GM12873 (cell line): ENCODE measurements around the gene ASPA.

ENCODE experiments used
- CTCF ChIP-seq: IDR thresholded peaks from 2 replicates; pipeline ENCODE4 v1.5.1; 2012; ENCODE audit warnings: low read depth, mild to moderate bottlenecking, moderate library complexity, low read length, control low read depth; ENCODE audit not compliant: insufficient read depth; ENCODE audit errors: missing control alignments

ASPA gene

DNA sequence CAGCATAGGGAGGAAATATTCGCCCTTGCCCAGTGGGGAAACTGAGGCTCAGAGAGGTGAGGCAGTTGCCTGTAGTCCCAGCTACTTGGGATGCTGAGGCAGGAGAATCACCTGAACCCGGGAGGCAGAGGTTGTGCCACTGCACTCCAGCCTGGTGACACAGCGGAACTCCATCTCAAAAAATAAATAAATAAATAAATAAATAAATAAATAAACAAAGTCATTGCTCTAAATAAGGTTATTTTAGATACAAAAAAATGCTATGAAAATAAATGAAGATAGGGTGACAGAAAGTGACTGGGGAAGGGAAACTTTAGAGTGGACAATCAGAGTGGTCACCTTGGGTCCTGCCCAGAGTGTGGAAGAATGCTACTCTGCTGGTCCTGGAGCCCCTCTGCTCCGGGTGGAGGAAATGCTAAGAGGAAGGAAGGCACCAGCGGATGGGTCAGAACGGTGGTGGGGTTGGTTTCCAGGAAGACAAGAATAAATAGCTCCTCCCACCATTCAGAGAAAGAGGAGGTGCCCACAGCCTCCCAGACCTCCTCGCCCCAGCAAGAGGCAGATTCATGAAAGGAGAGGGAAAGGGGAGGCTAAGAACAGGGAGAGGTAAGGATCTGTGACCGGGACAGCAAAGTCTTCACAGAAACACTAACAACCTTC, 64.2 kb downstream of the ASPA start:
- TF ChIP-seq CTCF, result no peak

- no peak for TF ChIP-seq CTCF
Observed at GRCh38 chr17:3542410-3543088, 66.8 kb downstream of the ASPA start.

GRCh38 chr17:3543453-3543852, 67.7 kb downstream of the ASPA start:
- no peak for TF ChIP-seq CTCF

DNA sequence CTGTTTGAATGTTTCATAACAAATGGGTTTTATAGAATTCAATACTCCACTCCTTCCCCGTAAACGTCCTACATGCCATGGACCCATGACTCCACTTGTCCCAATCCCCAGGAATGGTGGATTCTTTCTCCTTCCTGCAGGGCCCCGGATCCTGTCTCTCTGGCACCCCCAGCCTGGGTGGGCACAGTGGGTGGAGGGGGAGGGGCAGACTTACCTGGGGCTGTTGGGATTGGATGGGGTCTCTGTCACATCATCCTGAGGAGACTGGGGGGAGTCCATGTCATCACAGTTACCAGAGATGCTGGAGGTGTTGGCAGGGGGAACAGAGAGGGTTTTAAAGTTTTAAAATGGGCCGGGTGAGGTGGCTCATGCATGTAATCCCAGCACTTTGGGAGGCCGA, 68.6 kb downstream of the ASPA start:
- no peak for TF ChIP-seq CTCF

GRCh38 chr17:3545151-3545550, 69.4 kb downstream of the ASPA start:
- TF ChIP-seq CTCF, result no peak

DNA sequence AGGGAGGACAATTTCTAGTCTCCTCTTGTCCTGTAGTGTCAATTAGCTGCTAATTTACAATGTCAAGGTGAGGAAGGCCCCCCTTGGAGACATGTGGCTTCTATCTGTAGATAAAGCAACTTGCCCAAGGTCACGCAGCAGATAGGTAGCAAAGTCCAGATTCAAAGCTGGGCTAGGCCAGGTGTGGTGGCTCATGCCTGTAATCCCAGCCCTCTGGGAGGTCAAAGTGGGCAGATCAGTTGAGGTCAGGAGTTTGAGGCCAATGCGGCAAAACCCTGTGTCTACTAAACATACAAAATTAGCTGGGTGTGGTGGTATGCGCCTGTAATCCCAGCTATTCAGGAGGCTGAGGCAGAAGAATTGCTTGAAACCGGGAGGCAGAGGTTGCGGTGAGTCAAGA, 70.7 kb downstream of the ASPA start:
- TF ChIP-seq CTCF, result no peak

GRCh38 chr17:3546997-3547396, 71.2 kb downstream of the ASPA start:
- TF ChIP-seq CTCF, result no peak
